Measurements from ENCODE around the gene TIFAB. TPM values are rescaled to one million over a fixed set of nuclear protein-coding genes. Genes with fewer than 3 reads are reported as not detected.

TIFAB gene, protein sequence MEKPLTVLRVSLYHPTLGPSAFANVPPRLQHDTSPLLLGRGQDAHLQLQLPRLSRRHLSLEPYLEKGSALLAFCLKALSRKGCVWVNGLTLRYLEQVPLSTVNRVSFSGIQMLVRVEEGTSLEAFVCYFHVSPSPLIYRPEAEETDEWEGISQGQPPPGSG
- not detected in 2 replicates for total RNA-seq

DNA sequence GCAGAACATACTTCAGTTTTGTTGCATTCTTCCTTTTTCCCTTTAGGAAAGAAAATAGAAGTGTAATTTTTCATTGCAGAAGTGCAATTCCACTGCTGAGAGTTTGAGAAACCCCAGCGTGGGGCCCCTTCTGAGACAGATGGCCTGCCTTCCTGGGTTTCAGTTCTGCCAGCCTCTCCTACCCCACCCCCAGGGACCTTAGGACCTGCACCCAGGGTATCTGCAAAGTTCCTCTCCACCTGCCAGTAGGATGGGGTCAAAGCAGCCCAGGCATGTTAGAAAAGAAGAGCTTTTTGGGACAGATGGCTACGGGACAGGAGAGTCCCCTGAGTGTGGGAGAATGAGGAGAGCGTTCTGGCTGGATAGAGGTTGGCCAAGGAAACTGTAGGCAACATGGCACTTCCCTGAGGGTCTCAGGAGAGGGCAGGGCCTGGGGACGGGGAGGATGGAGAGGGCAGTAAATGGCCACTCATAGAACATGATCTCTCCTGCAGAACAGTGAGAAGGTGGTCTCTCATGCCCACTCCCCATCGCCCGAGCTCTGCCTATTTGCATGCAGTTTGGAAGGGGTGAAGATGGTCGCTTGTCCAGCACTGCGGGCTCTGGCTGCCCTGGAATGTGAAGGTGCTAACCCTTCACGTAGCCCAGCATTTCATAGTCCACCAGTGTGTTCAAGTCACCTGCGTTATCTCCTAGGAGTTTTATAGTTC is at the start of gene TIFAB:
Gene TIFAB, minus strand, starts transcription at position 31 of the 710 bp plus-strand sequence. CDS start 2,412 bp downstream, outside the sequence.

DNA sequence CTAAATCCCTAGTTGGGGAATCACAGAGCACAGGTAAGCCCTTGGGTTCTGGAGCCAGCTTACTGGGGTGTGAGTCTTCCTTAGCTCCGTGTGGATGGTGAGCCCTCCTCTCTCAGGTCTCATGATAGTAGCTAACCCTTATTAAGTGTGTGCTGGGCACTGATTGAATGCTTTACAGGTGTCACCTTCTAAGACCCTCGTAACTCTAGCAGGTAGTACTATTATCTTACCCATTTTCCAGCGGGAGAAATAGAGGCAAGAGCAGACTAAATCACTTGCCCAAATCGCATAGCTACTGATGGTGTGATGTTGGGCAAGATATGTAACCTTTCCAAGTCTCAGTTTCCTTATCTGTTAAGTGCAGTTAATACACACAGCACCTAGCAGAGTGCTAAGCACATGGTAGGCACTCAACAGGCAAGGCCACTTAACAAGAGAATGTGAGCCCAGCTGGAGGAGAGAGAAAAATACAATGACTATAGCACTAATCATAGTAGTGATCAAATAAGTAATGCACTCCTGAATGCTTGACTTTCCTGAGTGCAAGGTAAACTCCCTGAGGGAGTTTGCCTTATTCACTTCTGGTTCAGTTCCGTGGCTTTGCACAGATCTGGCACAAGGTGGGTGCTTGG is 4.7 kb downstream of the TIFAB start, which contains the start of gene DCANP1:
Gene DCANP1, minus strand, starts transcription at position 51 of the 632 bp plus-strand sequence. CDS start 240 bp downstream, outside the sequence.

DNA sequence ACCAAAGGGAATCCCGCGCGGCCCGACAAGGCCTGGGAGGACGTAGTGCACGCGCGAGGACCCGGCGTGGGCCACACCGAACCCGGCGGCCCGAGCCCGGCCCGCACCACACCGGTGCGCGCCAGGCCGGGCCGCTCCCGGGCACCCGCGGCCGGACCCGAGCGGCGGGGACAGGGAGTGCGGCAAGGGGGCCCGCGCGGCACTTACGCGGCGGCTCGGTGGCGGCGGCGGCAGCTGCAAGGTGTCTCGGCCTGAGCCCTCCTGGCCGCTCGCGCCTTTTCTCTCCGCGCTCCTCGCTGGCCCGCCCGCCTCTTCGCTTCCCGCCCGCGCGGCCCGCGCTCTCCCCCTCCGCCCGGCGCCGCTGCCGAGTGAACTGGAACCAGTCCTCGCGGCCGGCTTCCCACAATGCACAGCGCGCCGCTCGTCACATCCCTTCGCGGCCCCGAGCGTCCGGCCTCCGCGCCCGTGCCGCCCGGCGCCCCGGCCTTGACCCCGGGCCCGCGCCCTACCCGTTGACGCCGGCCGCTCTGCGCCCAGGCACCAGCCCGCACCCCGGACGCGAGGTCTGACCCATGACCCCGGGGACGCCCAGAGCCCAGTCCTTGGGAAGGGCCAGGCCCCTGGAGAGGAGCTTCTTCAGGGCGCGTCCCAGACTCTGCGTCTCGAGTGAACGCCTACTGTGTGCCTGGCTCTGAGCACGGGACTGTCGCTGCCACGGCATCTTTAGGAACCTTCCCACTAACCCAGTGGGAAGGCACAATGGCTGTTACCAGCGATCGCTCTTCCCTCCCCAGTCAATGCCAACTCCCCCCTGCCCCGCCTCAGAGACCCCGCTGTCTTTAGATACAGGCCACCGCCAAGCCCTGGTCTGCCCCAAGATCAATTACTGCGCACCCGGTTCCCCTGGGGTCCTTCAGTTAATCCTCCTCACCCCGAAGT is 53.0 kb downstream of the TIFAB start, which contains the start of gene MACROH2A1:
Gene MACROH2A1, minus strand, starts transcription at position 377 of the 939 bp plus-strand sequence. CDS start 10,138 bp downstream, outside the sequence.

Other genes starting within 250 kb of the TIFAB start
- 352 and 417 TPM in 2 replicates for gene MACROH2A1, start 53.1 kb downstream of the TIFAB start, total RNA-seq
- not detected in 2 replicates for gene DCANP1, start 5.0 kb downstream of the TIFAB start, total RNA-seq
- gene NEUROG1, start 83.6 kb upstream of the TIFAB start, total RNA-seq, result not detected in 2 replicates
- gene CXCL14, start 126.6 kb upstream of the TIFAB start, total RNA-seq, result 7.1 and 8.5 TPM in 2 replicates